C1 segment of cervical spinal cord (tissue), 14 donors: ENCODE measurements around the gene C1orf198.

Experiments
- DNase-seq, 14 donors: peaks; one replicate each; lab custom pipeline; 2025; lab: John Stamatoyannopoulos, UW

Gene C1orf198, protein sequence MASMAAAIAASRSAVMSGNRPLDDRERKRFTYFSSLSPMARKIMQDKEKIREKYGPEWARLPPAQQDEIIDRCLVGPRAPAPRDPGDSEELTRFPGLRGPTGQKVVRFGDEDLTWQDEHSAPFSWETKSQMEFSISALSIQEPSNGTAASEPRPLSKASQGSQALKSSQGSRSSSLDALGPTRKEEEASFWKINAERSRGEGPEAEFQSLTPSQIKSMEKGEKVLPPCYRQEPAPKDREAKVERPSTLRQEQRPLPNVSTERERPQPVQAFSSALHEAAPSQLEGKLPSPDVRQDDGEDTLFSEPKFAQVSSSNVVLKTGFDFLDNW

DNA sequence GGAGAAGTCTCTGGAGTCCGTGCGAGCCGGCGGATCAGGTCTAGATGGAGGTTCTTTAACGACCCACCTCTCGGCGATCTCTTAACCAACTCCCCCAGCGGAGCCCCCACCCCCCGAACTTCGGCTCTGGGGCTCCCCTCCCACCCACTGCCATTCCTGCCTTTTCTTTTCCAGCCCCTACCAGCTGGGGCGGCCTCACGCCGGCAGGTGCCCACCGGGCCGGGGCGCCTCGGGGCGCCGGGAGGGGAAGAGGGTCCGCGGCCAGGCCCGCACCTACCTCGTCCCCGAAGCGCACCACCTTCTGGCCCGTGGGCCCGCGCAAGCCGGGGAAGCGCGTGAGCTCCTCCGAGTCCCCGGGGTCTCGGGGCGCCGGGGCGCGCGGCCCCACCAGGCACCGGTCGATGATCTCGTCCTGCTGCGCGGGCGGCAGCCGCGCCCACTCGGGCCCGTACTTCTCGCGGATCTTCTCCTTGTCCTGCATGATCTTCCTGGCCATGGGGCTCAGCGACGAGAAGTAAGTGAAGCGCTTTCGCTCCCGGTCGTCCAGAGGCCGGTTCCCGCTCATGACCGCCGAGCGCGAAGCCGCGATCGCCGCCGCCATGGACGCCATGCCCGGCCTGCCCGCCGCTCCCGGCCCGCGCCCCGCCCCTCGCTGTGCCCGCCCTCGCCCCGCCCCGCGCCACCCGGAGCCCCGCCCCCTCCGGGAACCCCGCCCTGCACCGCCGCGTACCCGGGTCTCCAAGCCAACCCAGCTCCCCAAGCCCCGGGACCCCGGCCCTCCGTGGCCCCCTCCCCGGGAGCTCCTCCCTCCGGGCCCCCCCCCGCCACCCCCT is at the start of gene C1orf198:
C1orf198 (minus strand) TSS at position 619 of the 833 bp plus-strand sequence; CDS start at position 610, 9 bp downstream.
- peak in 13 of 14 donors; percentile 50 to 91 (median 75) for DNase-seq

DNA sequence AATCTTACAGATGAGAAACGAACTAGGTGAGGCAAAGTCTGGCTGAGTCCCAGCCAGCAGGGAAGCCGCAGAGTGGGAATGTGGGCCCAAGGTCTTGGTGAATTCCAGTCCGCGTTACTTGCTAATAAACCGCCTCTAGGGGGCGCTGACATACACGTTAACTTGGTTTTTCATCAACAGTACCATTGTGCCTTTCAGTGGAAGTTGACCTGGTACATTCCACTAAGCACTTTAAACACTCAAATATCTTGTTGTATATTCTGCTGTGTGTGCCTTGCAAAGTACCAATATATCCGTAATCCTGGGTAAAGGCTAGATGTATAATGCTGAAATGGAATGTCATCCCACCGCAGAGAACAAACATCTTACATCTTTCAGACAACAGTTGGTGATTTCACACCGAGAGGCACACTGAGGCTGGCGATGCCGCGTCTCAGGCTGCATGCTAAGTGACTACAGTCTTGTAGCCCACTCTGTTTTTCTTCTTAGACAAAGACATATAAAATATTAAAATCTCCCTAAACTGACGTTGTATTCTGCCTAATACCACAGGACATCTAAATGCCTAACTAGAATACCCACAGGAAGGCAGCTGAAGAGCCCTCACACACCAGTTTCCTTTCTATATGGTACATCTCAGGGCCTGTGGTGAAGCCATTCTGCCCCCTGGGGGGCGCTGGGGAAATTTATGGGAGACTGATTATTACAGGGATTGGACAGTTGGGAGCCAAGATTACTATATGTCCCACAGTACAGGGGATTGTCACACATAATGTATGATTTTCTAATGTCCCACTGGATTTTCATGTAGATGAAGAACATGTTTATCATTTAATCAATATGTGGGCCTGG is 49.2 kb upstream of the C1orf198 start:
- peak in 11 of 14 donors; percentile 11 to 72 (median 44) for DNase-seq

DNA sequence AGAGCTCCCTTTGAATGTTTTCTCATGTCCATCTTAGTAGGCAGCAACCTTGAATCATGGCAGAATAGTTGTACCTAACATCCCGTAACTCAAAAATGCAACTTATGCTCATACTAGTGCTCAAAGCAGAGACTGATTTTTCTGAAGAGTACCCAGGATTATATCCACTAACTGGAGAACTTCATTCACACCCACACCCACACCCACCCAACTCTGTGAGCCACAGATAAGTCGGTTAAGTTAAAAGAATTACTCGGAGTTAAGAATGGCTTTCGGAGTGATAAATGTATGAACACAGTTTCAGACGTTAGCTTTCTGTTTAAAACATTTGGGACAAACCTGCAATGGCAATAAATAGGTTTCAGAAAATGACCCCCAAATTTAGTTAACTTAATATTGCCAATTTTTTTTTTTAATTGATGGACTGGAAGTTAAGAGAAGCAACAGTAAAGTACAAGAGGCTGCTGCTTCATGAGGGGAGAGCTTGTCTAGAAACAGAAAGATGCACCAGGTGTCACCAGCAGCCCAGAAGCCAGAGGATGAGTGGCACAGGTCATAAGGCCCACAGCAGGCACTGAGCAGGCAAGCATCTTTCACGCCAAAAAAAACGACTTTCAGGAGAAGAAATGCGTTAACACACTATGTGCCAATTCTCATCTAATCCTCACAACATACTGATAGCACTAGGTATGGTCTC is 48.4 kb upstream of the C1orf198 start:
- DNase-seq: no peak

DNA sequence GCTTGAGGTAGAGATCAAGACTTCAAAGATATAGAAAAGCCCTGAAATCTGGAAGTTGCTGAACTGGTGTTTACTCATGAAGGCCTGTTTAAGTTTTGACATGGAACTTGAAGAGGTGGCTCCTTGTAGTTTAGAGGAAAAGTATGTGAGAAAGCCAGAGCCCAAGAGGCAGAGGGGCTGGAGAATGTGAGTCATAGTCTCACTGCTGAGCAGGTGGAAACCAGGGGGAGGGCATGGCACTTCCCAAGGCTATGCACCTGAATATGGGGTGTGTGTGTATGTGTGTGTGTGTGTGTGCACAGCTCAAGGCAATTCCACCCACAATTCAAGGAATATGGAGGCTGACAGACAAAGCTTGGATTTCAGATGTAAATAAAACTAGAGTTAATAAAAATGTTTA is 46.8 kb upstream of the C1orf198 start:
- no peak for DNase-seq

DNA sequence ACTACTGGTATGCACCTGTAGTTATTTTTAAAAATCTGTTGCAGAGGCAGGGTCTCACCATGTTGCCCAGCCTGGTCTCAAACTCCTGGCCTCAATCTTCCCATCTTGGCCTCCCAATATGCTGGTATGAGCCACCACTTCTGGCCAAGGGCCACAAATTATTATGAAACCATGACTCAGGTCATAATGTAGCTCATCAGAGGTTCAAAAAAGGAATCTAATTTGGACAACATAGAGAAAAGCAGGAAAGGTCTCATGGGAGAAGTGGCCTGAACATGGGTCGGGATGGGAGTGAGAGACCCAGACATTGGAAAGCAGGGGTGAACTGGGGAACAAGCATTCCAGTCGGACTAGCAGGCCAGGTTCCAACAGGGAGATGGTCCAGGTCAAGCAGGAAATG is 45.2 kb upstream of the C1orf198 start:
- DNase-seq: no peak

DNA sequence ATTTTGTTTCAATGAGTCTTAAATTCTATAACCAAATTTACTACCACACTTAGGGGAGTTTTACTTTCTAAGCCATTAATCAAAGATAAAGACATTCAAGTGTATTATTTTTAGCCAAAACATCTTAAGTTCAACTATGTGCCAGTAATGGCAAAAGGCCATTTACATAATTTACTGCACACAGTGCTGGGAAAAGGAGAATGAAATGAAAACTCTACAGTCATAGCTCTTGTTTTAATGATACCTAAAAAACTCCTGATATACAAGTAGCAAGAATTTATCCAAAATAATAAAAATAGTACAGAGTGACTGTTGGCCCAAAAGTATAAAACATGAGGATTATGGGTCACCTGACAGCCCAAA is 42.4 kb upstream of the C1orf198 start:
- DNase-seq: no peak

DNA sequence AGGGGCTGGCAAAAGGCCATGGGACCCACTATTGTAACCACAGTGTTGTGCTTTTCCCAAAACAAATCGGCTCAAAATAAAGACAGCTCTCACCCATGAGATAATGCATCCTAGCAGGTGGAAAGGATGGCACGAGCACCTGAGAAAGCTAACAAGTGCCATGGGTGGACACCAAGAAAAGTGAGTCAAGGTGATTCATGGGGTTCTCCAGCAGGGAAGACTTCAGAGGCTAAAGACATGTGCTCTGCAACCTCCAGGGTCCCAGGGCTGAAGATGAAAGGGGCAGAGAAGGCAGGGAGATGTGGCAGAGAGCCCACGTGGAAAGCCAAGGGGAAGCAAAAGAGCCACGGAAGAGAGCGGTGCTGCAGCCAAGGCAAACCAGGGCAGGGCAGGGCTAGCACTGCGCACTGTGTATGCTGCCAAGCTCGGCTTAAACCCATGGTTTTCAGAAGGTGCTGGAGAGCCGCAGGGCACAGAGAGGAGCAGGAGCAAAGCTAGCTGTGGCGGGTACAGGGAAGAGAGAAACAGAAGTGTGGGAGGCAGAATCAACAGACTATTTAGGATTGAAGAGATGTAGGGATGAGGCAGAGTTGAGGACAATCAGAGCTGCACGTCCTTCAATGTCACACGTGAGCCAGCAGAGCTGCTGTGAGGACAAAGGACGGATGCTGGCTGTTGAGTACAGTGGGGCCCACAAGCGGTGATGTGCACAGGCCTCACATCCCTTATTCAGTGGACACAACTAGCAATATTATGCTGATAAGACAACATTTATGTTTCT is 41.8 kb upstream of the C1orf198 start:
- peak in 12 of 14 donors; percentile 33 to 87 (median 64) for DNase-seq

DNA sequence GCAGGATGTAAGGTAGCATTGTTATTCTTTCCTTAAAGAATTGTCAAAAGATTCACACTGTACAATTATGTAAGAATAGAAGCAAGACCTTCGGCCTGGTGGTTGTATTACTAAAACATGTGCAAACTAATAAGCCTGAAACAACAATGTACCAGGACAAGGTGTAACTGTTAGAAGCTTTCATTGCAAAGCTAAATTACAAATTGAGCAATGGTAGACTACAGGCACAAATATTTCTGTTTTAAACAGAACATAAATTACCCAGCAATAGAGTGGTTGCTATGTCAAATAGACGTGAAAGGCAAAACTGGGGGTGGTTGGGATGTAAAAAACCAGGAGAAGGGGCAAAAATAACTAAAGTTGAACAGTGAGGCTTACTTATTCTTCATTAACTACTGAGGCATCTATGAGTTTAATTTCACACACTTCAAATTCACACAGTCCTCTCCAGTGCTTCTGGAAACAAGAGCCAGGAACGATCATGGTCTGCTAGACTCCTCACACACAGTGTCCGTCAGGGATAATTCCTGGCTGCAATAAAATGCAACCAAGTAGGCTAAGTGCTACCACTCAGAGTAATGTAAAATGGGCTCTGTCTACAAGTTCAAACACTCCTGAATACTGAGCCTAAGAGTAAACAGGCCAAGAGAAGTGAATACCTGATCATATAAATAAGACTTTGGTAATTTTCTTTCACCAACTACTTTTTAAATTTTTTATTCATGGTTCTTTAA is 39.3 kb upstream of the C1orf198 start:
- DNase-seq: peak in 1 of 14 donors; percentile 12

DNA sequence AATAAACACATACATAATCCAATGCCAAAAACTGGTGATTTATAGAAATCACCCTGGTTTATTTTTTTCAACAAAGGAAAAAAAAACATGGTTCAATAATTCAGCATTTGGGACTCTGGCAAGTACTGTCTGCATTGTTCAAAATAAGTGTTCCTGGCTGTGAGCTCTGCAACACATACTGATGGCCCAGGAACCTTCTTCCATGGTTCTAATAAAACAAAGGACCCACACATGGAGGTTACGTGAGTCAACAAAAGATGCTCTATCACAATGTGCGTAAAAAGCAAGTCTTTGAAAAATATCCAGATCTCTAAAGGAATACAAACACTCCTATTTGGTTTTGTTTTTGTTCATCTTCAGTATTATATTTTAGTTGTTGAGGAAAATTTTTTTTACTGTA is 37.9 kb upstream of the C1orf198 start:
- DNase-seq: peak in 1 of 14 donors; percentile 12

DNA sequence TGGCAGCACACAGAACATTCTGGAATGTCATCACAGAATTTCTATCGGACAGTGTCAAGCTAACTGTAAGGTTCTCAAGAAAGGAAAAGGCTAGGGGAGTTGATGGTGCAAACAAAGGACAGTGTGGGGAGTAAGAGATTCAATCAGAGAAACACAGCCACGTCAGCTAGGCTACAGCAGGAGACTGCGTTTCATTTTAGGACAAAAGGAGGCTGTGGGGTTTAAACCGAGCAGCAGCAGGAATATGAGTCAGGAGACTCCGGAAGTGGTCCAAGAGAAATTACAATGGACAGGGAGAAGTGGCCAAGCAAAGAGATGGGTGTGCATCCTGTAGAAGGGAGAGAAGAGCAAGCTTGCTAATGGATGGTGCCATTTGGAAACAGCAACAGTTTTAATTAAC is 37.4 kb upstream of the C1orf198 start:
- DNase-seq: peak in 7 of 14 donors; percentile 6 to 55 (median 26)

DNA sequence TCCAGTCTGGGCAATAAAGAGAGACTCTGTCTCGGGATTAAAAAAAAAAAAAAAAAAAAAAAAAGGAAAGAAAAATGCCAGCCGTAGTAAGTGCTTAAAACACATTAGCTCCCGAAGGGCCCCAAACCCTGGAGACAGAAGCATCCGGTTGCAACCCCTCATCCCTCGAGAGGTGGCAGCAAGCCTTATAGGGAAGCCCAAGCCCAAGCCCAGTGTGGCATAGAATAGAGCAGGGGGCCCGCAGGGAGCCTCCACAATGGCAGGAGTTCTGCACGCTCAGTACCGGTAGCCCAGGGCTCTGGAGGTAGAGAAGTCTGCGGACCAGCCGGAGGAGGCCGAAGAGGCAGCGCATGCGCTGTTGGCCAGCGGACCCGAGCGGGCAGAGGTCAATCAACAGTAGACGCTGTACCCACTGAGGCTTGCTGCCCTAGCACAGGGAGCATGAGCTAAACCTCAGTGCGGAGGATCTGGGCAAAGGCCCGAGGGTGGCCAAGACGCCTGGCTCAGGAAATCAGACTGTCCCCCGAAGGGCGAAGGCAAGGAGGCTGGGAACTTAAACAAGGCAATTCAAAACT is 34.1 kb upstream of the C1orf198 start:
- DNase-seq: no peak

DNA sequence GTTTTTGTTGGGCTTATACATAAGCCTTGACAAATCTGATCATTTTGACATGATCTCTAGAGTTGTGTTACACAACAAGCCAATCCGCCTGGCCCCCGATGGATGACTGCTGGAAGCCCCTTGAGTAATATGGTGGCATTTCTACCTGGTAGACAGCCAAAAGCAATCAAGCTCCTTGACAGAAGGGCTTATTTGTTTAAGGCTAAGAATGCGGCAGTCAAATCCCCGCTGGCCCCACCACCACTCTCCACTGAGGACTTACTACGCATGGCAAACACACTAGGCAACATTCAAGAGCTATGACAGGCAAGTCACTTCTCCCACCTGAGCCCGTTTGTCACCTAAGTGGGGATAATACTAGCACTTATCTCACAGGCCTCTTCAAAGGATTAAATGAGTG is 33.4 kb upstream of the C1orf198 start:
- no peak for DNase-seq

DNA sequence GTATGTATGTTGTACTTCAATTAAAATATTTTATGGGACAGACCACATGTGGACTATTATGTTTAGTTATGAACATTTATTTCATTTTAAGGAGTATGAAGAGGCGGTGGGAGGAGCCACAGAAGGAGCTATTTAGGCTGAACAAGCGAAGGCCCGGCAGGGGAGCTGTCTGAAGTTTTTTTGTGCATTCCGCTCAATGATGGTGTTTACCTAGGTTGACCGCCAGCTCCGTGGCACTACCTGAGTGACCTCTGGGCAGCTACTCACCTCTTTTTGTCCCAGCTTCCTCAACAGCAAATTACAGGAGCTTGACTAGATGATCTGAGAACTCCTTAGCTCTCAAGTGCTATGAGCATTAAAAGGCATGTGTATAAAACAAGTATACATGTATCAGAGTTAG is 32.7 kb upstream of the C1orf198 start:
- no peak for DNase-seq

DNA sequence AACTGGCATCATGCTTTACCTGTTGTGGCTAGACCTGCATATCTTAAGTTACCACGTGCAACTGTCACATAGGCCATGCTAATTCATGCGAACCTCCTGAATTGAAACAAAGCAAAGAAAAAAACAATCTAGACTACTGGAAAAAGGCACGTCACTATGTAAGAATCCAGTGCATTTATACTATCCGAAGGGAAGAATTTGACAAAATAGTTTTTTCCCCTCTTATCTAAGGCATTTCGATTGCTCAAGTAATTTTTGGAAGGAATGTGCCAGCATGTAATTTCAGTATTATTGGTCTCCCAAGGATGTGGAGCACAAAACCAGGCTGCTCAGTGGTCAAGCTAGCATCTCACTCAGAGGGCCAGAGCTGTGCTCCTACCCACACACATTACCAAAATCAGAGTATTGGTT is 31.5 kb upstream of the C1orf198 start:
- DNase-seq: no peak

DNA sequence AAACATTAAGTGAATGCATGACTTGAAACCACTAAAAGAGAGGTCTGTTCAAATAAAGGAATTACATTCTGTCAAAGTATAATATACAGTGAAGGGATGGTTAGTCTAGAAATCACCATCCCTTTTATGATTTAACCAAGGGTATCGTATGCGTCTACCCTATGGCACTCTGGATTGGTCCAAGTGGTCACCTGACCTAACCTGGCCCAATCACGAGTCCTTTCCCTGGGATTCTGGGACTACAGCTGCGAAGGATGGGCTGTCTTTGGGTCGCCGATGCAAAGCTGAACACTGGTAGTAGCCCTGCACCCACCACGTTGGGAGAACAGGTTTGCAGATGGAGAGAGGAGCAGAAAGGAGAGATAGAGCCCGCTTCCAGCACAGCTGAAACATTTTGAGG is 30.4 kb upstream of the C1orf198 start:
- no peak for DNase-seq

DNA sequence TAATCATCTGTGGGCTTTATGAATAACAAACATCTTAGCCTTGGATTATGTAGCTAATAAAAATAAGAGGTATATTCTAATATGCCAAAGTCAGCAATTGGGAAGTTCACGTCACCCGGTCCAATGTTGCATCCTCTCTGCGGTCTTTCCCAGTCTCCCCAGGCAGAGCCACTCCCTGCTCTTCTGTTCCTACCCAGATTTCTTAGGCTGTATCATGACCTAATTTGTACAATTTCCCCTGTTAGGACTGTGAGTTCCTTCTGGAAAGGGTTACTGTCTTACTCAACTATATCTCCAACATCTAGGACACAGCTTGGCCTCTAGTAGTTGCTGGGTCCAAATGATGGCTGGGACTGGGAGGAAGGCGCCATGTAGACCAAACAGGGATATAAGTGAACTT is 29.8 kb upstream of the C1orf198 start:
- no peak for DNase-seq

DNA sequence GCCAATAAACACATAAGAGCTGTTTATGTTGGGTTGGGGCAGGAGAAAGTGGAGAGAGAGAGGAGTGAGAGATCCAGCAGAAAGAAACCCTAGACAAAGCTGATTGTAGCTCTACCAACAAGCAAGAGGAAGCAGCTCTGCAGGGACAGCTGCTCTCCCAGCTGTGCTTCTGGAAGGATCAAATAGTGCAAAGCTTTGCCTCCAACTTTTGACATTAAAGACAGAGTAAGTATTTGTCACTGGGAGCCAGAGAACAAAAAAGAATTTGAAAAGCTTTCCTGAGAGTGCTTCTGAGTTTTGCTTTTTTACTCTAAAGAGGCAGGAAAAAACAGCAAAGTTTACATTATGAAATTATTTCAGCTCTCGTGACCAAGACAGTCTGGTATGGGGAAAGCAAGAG is 28.5 kb upstream of the C1orf198 start:
- DNase-seq: no peak

DNA sequence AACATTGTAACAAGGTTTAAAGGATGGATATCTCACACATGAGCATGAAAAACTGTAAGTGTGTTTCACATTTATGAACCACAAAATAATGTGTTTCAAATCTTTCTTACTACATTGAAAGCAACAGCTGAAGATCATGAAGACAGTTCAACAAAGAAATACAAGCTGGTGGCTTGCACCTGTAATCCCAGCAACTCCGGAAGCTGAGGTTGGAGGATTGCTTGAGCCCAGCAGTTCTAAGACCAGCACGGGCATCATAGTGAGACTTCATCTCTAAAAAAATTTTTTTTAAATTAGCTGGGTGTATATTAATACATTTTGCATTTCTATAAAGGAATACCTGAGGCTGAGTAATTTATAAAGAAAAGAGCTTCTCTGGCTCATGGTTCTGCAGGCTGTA is 27.1 kb upstream of the C1orf198 start:
- no peak for DNase-seq

DNA sequence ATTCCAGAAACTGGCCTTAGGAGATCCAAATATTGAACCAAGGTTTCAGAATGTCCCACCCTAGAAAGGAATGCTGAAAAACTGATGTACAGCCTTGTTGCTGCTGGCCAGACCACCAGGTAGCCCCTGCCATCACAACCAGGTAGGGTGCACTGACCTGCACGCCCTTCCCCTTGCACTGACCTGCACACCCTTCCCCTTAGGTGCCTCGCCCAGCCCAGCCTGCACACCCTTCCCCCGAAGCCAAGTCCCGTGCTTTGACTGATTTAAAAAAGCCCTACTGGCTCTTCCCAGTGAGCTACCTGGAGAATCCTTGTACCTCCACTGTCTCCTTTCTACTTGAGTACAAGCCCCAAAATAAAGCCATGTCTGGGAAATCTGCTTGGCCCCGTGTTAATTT is 26.3 kb upstream of the C1orf198 start:
- DNase-seq: no peak

DNA sequence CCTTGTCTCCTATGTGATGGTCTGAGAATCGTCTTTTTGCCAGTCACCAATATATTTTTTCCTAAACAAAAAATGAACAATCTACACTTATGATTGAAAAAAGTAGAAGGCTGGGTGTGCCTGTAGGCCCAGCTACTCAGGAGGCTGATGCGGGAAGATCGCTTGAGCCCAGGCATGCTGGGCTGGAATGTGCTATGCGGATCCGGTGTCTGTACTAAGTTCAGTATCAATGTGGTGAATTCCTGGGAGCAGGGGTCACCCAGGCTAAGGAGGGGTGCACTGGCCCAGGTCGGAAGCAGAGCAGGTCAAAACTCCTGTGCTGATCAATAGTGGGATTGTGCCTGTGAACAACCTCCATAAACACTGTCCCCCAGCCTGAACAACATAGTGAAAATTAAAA is 25.7 kb upstream of the C1orf198 start:
- DNase-seq: no peak
